Adipose tissue (tissue), 3 donors: ENCODE results near the gene THUMPD3. TPM values are rescaled to one million over a fixed set of nuclear protein-coding genes. Genes with fewer than 3 reads are reported as not detected.

Source experiments
- H3K27ac ChIP-seq: one replicate; pipeline ENCODE4 v1.5.1; 2013; ENCODE audit warnings: low read depth, low read length
- WGBS, 3 donors: extraction: QIAGEN DNeasy Blood & Tissue Kit; methylation state at CpG; one replicate each; pipeline ENCODE4 v1.1.7; 2013; 5-methylcytosine and 5-hydroxymethylcytosine counted together
- polyA plus RNA-seq, 3 donors: library from polyadenylated mRNA; stranded (reverse); fragments of 200-250 nt; gene quantifications; one replicate each; pipeline ENCODE4 v1.2.3, GENCODE V29; 2013
- donor health status: healthy with polysubstance abuse.
- donor health status: Bipolar disorder and iron deficiency.
- donor health status: healthy.

Gene THUMPD3
- polyA plus RNA-seq, 3 donors, result 14.1 to 22.3 (median 14.3) TPM

DNA sequence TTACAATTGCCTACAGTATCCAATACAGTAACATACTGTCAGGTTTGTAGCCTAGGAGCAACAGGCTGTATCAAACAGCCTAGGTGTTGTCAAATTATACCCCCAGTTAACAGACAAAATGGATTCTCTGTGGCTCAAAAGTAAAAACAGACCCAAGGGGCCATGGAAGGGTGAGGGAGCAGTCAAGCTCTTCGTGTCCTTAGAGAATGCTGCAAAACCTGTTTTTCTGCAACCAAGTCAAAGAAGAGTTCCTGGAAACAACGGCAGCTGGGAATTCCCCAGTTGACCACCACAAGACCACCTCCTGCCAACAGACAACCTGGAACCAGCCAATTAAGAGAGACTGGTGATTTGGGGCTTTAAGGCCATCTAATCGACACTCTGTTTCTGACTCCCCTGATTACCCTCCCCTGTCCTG, 11.1 kb upstream of the THUMPD3 start:
- 30 to 76% (median 54%) methylated on average over 3 of the region's 3 CpGs for WGBS, 3 donors
- H3K27ac ChIP-seq, result no peak overlapping the region

DNA sequence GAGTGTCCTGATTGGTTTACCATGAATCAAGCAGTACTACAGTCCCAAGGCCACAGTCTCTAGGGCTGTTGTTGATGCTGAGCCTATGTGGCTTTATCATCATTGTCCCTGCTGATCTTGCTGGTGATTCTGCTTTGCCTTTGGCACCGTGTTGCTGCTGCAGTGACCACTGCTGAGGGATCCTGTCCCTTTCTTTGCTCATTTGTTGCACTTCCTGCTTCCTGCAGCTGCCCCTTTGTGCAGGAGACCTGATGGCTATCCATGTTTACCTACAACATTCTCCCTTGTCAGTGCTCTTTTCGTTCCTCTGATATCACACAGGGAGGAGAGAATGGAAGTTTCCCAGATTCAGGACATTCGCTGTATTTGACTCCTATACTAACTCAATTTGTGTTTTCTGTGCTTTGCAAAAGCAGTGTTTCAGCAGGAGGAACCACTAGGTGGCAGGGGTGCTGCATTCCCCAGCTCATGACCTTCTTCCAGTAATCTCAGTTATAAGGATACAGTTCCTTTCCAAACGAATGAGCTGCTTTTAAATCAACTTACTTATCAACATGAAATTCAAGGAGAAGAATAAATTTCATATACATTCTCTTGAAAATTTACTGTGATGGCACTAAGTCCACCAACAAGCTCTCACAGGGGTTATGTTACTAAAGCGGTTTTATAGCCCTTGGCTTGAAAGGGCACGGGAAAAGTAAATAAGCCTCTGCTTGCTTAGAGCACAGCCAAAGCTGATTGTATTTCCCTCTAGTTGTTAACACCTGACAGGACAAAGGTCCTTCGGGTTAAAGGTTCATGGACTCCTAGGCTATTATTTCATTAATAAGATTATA, 9.7 kb upstream of the THUMPD3 start:
- 11 to 30% (median 29%) methylated on average over 7 of the region's 7 CpGs for WGBS, 3 donors
- no peak overlapping the region for H3K27ac ChIP-seq

DNA sequence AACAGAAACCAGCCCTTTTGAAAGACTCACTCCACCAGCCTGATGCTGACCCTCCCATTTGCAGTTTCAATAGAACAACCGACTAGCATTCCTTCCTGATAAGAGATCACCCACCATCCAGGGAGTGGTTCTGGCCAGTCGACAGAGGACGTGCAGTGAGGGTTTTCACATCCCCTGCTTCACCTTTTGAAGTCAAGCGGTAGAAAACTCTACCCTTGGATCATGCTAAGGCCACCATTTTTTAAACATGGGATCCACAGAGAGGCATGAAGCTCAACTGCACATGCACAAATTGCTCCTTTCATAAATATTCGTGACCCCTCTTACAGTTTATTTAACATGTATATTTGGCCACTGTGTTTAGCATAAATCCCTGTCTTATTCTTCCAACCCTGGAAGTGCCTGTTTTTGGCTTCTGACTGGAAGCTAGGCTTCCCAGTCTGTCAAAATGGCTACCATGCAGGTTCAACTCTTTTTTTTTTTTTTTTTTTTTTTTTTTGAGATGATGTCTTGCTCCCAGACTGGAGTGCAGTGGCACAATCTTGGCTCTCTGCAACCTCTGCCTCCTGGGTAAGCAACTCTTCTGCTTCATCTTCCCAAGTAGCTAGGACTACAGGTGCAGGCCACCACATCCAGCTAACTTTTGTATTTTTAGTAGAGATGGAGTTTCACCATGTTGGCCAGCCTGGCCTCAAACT, 1.0 kb upstream of the THUMPD3 start:
- 59 to 71% (median 68%) methylated on average over 5 of the region's 5 CpGs for WGBS, 3 donors

DNA sequence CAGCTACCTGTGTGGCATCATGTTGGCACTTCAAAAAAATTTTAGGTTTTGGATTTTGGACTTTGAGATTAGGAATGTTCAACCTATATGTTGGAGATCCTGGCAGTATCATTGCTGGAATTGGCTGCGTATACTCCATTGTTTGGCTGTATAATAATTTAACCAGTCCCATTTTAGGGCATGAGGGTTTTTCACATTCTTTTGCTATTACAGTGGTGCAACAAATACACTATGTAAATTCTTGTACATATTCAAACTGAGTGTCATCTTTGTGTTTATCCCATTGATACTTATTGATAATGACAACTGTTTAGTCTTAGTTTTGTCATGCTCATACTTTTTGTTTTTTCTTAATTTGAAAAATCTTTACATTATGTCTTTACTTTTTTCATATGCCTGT, 6.7 kb downstream of the THUMPD3 start:
- 95 to 97% (median 95%) methylated on average over 1 of the region's 1 CpG for WGBS, 3 donors
- H3K27ac ChIP-seq, result no peak overlapping the region

More for the DNA sequence above, 1.0 kb upstream of the THUMPD3 start:
- H3K27ac ChIP-seq, result no peak overlapping the region

DNA sequence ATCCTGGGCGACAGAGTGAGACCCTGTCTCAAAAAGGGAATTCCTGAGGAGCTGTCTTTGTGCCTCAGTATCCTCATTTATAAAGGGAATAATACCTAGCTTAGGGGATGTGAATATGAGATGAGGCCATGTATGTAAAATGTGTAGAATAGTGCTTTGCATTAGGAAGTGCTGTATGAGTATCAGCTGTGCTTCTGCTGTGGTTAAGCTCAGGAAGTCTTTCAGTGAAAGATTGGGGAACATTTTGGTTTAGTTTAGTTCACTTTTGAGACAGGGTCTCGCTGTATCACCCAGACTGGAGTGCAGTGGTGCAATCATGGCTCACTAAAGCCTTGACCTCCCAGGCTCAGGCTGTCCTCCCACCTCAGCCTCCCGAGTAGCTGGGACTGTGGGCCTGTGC, 10.6 kb downstream of the THUMPD3 start:
- no peak overlapping the region for H3K27ac ChIP-seq
- 71 to 93% (median 71%) methylated on average over 3 of the region's 3 CpGs for WGBS, 3 donors

DNA sequence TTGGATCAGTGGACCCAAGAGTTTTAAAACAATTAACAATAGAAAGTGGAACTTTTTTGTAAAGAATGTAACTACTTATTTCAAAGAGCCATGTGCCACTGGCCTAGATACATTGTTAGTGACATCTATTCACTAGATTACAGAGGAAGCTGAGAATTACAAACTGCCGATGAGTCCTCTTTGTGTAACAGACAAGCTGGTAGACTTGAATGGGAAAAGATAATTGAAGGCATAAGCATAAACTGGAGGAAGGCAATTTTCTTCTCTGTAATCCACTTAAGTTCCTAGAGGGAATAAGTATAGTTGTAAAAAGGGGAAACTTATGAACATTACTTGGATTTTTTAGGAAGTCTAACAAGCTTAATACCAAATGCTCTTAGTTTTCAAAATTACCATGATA, 15.1 kb downstream of the THUMPD3 start:
- 88 to 94% (median 92%) methylated on average over 1 of the region's 1 CpG for WGBS, 3 donors
- no peak overlapping the region for H3K27ac ChIP-seq

DNA sequence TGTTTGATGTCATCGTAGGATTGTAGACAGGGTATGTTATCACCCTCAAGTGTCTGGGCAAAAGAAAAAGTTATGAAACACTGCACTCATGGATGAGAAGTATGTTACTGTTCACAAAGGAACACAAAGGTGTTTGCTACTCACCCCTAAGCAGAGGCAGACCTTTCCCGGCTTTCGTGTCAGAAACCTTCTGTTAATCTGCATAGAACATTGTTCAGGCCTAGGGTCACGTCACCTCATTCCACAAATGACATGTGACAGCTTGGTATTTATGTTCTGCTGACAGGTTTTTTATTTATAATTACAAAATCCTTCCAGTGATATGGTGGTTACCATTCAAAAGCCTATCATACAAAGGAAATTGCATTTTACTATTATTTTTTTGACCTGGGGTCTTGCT, 16.5 kb downstream of the THUMPD3 start:
- WGBS, 3 donors, result 58 to 61% (median 60%) methylated on average over 4 of the region's 4 CpGs
- H3K27ac ChIP-seq, result no peak overlapping the region

DNA sequence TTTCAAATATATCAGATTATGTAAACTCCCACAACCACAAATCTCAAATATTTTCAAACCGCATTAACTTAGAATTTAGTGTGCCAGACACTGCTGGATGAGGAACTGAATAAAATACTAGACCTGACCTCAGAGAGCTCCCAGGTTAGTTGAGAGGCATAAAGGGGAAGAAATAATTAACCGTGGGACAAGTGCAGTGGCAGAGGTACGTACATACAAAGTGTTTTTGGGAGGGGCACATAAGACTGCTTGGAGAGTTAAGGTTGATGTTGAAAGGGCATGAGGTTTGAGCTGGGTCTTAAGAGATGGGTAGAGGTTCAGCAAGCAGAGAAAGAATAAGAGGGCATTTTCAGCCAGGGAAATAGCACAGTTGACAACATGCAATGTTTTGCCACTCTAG, 17.2 kb downstream of the THUMPD3 start:
- WGBS, 3 donors, result 73 to 88% (median 76%) methylated on average over 3 of the region's 3 CpGs
- no peak overlapping the region for H3K27ac ChIP-seq

DNA sequence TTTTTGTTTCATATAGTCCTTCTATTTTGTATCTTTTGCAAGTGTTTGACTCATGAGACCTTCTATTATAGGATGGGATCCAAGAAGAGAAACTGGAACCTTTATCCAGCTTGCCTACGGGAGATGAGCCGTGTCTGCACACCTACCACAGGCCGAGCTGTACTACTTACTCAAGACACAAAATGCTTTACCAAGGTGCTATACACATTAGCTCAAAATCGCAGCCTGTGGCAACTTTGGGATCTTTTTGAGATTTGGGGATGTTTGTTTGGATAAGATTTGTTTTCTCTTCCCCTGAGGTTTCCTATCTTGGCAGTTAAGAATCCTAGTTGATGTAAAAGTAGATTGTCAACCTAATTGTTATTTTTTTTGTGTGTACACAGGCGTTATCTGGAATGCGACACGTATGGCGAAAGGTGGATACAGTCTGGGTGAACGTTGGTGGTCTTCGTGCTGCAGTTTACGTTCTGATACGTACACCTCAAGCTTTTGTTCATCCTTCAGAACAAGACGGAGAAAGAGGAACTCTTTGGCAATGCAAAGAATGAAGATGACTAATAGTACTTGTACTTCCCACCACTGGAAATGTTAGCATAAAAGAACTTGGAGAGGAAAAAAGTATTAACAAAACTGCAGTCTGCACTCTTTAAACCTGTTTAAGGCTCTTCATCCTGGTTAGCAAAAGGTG, 21.4 kb downstream of the THUMPD3 start:
- no peak overlapping the region for H3K27ac ChIP-seq
- WGBS, 3 donors, result 74 to 80% (median 79%) methylated on average over 13 of the region's 13 CpGs

DNA sequence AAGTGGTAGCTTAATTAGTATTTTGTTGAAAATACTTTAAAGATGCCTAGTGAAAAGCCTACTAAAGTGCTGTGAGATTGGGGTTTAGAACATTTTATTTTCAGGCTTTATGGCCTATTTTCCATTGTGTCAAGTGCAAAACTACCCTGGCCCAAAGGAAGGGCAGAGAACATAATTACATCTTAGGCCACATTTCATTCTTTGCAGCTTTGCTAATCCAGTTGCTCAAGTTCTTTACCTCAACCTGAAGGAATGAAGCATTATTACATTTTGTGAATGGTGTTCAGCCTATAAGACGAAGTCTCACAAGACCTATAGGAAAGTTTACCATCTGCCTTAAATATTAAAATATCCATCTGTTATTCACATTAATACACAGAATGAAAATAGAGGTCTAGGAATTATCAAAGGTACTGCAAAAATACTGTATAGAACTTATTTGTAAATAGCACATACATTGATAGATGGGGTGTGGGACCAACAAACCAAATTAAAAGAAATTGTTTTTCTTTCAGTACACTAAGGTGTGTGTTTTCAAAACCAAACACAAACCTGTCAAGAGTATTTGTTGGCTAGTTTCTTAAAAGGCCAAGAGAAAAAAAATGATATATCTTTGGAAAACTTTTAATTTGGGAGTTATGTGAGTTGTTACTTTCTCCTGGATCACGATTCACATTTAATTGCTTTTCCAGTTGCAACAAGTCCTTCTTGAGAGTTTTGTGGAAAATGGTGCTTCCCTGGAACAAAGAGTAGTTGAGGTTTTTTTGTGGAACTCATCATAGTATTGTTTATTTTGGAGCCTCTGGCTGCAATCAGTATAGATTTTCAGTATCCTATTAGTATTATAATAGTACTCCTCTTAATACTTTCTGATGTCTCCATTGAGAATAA, 22.6 kb downstream of the THUMPD3 start:
- WGBS, 3 donors, result 88 to 95% (median 90%) methylated on average over 2 of the region's 2 CpGs
- H3K27ac ChIP-seq, result no peak overlapping the region

DNA sequence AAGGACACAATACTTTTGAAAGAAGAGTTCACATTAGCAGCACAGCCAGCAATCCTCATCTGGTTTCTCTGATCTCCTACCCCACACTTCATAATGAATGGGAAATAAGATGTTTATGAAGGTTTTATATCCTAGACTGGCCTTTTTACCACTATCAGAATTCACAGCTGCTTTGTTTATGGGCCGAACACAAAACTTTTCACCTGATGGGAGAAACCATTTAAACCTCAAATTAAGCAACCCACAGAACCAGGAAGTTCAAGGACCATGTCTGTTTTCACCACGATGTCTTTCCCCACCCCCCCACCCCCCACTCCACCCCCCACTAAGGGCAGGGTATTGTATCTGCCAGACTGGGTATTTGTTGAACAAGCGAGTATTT, 23.2 kb downstream of the THUMPD3 start:
- no peak overlapping the region for H3K27ac ChIP-seq
- WGBS, 3 donors, result 49 to 66% (median 57%) methylated on average over 3 of the region's 3 CpGs

DNA sequence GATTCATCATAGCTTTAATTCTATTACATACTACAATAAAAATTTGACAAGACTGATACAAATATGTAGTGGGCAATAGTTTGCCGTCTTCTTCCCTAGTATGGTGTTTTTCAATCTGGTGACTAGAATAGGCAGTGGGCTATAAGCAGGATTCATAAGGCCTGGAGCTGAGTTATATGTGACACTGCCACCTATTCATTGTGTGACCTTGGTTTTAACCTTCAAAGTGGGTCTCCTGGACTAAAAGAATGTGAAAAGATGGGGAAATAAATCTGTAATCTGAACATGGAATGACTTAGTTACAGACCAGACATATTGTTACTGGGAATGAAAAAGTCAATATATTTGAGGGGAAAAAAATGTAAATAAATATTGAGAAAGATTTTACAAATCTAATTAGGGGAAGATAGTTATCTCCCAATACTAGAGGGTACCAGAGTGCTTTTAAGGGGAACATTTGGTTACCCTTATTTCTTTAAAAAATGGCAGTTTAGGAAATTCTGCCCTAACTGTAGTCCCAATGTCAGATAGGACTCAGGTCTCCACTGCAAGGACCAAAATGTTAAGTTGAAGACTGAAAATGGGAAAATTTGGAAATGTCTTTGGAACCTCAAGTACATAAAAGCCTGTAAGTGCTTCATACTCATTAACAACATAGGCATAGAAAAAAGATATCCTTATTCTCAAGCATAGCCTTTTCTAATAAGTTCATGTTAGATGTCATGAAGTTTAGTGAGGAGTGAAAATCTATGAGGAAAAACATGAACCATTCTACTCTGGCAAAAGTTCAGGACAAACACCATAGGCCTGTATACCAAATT, 23.9 kb downstream of the THUMPD3 start:
- 0 to 31% (median 0%) methylated on average over 1 of the region's 1 CpG for WGBS, 3 donors
- no peak overlapping the region for H3K27ac ChIP-seq

DNA sequence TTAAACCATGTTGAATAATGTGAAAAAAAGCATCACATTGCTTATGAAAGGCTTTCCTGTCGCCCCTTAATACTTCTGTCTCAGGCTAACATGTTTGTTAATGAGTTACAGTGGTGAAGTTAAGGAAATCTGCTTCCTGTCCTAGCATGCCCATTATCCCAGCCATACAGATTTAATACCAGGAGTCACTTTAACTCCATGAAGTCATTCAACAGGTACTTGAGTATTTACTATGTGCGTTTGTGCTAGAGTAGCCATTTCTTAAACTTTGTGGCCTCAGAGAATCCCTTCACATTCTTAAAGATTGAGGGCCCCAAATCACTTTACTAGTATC, 24.4 kb downstream of the THUMPD3 start:
- 69 to 78% (median 74%) methylated on average over 2 of the region's 2 CpGs for WGBS, 3 donors

DNA sequence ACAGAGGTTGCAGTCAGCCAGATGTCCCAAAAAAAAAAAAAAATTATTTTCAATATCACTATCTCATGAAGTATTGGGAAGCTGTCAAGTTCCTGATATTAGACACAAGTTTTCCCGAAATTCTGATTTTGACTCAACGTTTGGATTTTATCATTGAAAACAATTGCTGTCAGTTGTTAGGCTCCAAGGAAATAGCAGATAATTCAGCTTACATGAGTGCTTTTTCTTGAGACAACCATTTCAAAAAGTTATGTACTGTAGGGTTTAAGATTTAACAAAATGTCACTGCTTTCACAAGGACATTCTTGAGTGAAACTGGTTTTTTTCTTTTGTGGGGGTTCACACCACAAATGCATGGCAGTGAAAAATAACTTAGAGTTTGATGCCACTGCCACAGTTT, 25.3 kb downstream of the THUMPD3 start:
- 58 to 81% (median 80%) methylated on average over 2 of the region's 2 CpGs for WGBS, 3 donors

More for the DNA sequence above, 24.4 kb downstream of the THUMPD3 start:
- H3K27ac ChIP-seq, result no peak overlapping the region

DNA sequence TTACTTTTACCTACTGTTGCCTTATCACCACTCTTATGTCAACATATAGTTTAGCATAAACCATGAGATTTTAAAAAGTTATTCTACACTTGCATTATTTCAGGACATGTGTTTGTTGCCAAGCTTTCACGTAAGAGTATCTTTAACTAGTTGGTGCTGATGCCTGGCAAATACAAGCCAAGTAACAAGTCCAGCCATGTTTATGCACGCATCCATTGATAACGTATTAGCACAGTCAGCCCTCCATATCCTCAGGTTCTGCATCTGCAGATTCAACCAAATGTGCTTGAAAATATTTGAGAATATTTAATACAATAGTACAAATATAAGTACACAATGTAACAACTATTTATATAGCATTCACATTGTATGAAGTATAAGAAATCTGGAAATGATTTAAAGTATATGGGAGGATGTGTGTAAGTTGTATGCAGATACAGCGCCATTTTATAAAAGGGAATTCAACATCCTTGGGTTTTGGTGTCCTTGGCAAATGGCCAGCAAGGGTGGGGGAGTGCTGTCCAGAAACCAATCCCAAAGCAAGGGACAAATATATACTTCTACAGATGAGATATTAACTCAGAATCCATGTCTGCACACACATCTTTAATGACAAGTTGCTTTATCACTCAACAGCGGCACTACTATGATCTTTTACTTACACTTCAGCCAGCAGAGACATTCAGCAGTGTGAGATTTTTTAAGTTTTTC, 25.9 kb downstream of the THUMPD3 start:
- 86 to 94% (median 94%) methylated on average over 5 of the region's 5 CpGs for WGBS, 3 donors
- H3K27ac ChIP-seq, result no peak overlapping the region

More for the DNA sequence above, 25.3 kb downstream of the THUMPD3 start:
- no peak overlapping the region for H3K27ac ChIP-seq

DNA sequence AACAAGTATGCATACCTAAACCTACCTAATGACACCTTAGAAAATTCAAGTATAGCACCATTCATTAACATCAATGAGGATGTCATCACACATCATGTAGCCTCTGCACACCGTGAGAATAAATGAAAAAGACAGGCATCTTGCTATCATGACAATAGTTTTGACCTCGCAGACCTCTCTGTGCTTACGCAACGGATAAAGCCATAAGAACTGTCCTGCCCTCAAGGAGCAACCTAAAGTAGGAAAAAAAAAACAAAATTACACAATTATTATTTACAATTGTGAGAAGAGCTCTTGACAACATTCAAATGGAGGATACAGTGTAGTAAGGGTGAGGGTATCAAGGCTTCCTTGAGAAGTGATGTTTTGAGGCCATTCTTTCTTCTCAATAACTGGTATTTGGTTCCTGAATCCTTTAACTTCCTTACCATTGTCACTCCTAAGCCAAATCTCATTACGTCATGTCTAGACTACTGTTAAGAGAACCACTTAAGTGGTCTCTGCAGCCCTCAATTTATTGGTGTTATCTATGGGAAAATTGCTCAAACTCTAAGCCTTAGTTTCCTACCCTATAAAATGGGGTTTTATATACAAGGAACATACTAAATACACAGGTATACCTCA, 27.5 kb downstream of the THUMPD3 start:
- no peak overlapping the region for H3K27ac ChIP-seq
- 85 to 93% (median 88%) methylated on average over 5 of the region's 5 CpGs for WGBS, 3 donors

DNA sequence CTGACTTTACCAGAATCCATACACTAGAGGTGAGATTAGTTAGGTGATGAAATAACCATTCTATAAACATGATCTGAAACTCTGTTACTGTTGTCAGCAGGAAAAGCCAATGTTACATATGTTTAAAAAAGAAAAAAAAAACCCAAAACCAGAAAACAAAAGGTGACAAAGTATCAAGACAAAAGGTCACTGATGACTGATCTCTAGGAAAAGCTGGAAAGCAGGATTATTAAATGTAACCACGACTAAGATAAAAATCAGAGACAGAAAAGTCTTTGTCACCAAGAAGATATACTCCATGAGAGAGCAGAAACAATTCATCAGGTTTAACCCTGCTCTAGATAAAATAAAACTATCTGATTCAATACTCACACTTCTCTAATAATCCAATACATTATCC, 29.2 kb downstream of the THUMPD3 start:
- 6 to 36% (median 34%) methylated on average over 1 of the region's 1 CpG for WGBS, 3 donors
- no peak overlapping the region for H3K27ac ChIP-seq
